ENCODE data around the gene TOMM20.
"Not testable (repeated sequence)": the region's sequence is repeated elsewhere in the genome, so short reads cannot be mapped to it uniquely, and the experiment has no call there.

TOMM20 gene

DNA sequence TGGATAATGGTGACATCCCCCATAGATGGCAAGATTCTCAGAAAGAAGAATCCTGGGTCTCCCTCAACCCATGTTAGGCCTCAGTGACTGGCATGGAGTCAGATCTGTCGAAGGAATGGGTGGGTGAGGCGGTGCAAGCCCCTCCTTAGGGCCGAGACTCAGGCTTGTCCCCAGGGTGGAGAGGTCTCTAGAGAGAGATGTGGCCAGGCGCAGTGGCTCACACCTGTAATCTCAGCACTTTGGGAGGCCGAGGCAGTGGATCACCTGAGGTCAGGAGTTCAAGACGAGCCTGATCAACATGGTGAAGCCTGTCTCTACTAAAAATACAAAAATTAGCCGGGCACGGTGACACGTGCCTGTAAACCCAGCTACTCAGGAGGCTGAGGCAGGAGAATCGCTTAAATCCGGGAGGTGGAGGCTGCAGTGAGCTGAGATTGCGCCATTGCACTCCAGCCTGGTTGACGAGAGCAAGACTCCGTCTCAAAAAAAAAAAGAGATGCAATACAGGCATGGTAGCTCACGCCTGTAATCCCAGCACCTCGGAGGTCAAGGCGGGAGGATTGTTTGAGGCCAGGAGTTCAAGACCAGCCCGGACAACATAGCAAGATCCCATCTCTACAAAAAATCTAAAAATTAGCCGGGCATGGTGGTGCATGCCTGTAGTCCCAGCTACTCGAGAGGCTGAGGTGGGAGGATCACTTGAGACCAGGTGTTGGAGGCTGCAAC lies 37.2 kb downstream of the TOMM20 start:
- H3K27ac ChIP-seq (ENCODE audit: low read depth, low read length); H3K36me3 ChIP-seq (ENCODE audit: control insufficient read depth, insufficient read depth, low read length); H3K9me3 ChIP-seq (ENCODE audit: control insufficient read depth, insufficient read depth, low read length); H3K27me3 ChIP-seq (ENCODE audit: control insufficient read depth, insufficient read depth, low read length); H3K9ac ChIP-seq (ENCODE audit: low read depth, low read length); H3K4me3 ChIP-seq (ENCODE audit: low read depth, low read length): not testable (repeated sequence)
- peaks cover 29% of the 10 kb centered on the region for H3K4me1 ChIP-seq (ENCODE audit: control insufficient read depth, insufficient read depth, low read length)

GRCh38 chr1:235090406-235091069 lies 38.1 kb downstream of the TOMM20 start:
- Histone ChIP-seq H3K4me1 (ENCODE audit: control insufficient read depth, insufficient read depth, low read length) (peaks cover 25% of the 10 kb centered on the region), H3K9ac (ENCODE audit: low read depth, low read length) (0 out of 2 replicates have a peak overlapping the region, but pooled peaks have one; percentile 5), H3K36me3 (ENCODE audit: control insufficient read depth, insufficient read depth, low read length) (no peaks in the 10 kb centered on the region), H3K9me3 (ENCODE audit: control insufficient read depth, insufficient read depth, low read length) (no peaks in the 10 kb centered on the region), H3K27ac (ENCODE audit: low read depth, low read length) (peak overlapping the region; percentile 81), H3K27me3 (ENCODE audit: control insufficient read depth, insufficient read depth, low read length) (no peaks in the 10 kb centered on the region), H3K4me3 (ENCODE audit: low read depth, low read length) (no peak overlapping the region)

- H3K27ac ChIP-seq (ENCODE audit: low read depth, low read length), result no peak overlapping the region
- no peak overlapping the region for H3K9ac ChIP-seq (ENCODE audit: low read depth, low read length)
- H3K4me3 ChIP-seq (ENCODE audit: low read depth, low read length), result no peak overlapping the region
- H3K36me3 ChIP-seq (ENCODE audit: control insufficient read depth, insufficient read depth, low read length), result no peaks in the 10 kb centered on the region
- no peaks in the 10 kb centered on the region for H3K9me3 ChIP-seq (ENCODE audit: control insufficient read depth, insufficient read depth, low read length)
- H3K27me3 ChIP-seq (ENCODE audit: control insufficient read depth, insufficient read depth, low read length), result no peaks in the 10 kb centered on the region
- H3K4me1 ChIP-seq (ENCODE audit: control insufficient read depth, insufficient read depth, low read length), result peaks cover 30% of the 10 kb centered on the region
Observed at GRCh38 chr1:235088907-235089306, 39.7 kb downstream of the TOMM20 start.

DNA sequence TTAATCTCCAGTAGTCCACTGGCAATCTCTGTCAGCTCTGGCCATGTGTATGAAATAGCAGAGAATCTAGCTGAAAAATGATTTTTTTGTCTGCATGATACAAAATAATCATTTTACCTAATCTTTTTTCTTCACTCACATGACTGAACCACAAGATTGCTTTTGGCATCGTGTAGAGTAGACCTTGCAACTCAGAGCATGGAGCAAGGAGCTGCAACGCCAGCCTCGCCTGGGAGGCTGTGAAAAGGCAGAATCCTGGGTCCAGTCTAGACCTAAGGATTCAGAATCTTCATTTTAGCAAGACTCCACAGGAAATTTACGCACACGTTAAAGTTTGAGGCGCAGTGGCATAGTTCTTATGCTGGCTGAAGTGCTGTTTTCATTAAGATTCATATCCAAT lies 40.2 kb downstream of the TOMM20 start:
- no peaks in the 10 kb centered on the region for H3K36me3 ChIP-seq (ENCODE audit: control insufficient read depth, insufficient read depth, low read length)
- no peak overlapping the region for H3K4me3 ChIP-seq (ENCODE audit: low read depth, low read length)
- H3K4me1 ChIP-seq (ENCODE audit: control insufficient read depth, insufficient read depth, low read length), result peaks cover 29% of the 10 kb centered on the region
- no peak overlapping the region for H3K9ac ChIP-seq (ENCODE audit: low read depth, low read length)
- H3K27ac ChIP-seq (ENCODE audit: low read depth, low read length), result no peak overlapping the region
- H3K27me3 ChIP-seq (ENCODE audit: control insufficient read depth, insufficient read depth, low read length), result no peaks in the 10 kb centered on the region
- H3K9me3 ChIP-seq (ENCODE audit: control insufficient read depth, insufficient read depth, low read length), result no peaks in the 10 kb centered on the region

GRCh38 chr1:235087906-235088305 lies 40.7 kb downstream of the TOMM20 start:
- Histone ChIP-seq H3K36me3 (ENCODE audit: control insufficient read depth, insufficient read depth, low read length) (no peaks in the 10 kb centered on the region), H3K27ac (ENCODE audit: low read depth, low read length) (no peak overlapping the region), H3K4me3 (ENCODE audit: low read depth, low read length) (no peak overlapping the region)

DNA sequence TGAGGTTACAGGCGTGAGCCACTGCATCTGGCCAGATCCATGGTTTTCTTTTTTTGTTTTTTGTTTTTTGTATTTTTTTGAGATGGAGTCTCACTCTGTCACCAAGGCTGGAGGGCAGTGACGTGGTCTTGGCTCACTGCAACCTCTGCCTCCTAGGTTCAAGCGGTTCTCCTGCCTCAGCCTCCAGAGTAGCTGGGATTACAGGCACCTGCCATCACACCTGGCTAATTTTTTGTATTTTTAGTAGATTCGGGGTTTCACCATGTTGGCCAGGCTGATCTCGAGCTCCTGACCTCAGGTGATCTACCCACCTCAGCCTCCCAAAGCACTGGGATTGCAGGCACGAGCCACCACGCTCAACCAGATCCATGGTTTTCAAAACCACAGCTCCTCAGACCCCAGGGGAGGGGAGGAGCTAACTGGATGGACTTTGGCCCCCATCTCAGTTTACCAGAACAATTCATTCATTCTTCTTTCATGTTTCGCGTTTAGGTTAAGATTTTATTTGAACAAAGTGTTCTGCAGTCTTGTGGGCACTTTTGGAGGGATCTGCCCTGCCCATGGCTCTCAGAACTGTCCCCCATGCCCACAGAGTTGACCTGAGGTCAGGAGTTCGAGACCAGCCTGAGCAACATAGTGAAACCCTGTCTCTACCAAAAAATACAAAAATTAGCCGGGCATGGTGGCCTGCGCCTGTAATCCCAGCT lies 43.1 kb downstream of the TOMM20 start:
- not testable (repeated sequence) for H3K27ac ChIP-seq (ENCODE audit: low read depth, low read length); H3K4me3 ChIP-seq (ENCODE audit: low read depth, low read length); H3K36me3 ChIP-seq (ENCODE audit: control insufficient read depth, insufficient read depth, low read length); H3K9ac ChIP-seq (ENCODE audit: low read depth, low read length); H3K27me3 ChIP-seq (ENCODE audit: control insufficient read depth, insufficient read depth, low read length); H3K9me3 ChIP-seq (ENCODE audit: control insufficient read depth, insufficient read depth, low read length)
- peaks cover 23% of the 10 kb centered on the region for H3K4me1 ChIP-seq (ENCODE audit: control insufficient read depth, insufficient read depth, low read length)

More at GRCh38 chr1:235087906-235088305, 40.7 kb downstream of the TOMM20 start:
- peaks cover 30% of the 10 kb centered on the region for H3K4me1 ChIP-seq (ENCODE audit: control insufficient read depth, insufficient read depth, low read length)
- H3K9ac ChIP-seq (ENCODE audit: low read depth, low read length), result no peak overlapping the region
- no peaks in the 10 kb centered on the region for H3K9me3 ChIP-seq (ENCODE audit: control insufficient read depth, insufficient read depth, low read length)
- no peaks in the 10 kb centered on the region for H3K27me3 ChIP-seq (ENCODE audit: control insufficient read depth, insufficient read depth, low read length)

DNA sequence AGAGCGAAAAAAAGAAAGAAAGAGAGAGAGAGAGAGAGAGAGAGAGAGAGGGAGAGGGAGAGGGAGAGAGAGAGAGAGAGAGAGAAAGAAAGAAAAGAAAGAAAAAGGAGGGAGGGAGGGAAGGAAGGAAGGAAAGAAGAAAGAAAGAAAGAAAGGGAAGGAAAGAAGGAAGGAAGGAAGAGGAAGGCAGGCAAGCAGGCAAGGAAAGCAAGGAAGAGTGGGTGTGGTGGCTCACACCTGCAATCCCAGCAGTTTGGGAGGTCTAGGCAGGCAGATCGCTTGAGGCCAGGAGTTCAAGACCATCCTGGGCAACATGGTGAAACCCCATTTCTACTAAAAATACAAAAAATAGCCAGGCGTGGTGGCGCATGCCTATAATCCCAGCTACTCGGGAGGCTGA lies 47.8 kb downstream of the TOMM20 start:
- H3K9me3 ChIP-seq (ENCODE audit: control insufficient read depth, insufficient read depth, low read length); H3K9ac ChIP-seq (ENCODE audit: low read depth, low read length): not testable (repeated sequence)

DNA sequence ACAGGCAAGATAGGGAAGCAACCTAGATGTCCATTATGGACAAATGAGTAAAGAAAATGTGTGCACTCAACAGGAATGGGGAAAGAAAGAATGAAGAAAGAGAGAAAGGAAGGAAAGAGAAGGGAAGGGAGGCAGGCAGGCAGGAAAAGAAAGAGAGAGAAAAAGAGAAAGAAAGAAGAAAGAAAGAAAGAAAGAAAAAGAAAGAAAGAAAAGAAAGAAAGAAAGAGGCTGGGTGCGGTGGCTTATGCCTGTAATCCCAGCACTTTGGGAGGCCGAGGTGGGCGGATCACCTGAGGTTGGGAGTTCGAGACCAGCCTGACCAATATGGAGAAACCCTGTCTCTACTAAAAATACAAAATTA lies 48.4 kb downstream of the TOMM20 start:
- H3K4me1 ChIP-seq (ENCODE audit: control insufficient read depth, insufficient read depth, low read length), result peaks cover 19% of the 10 kb centered on the region
- not testable (repeated sequence) for H3K27ac ChIP-seq (ENCODE audit: low read depth, low read length); H3K27me3 ChIP-seq (ENCODE audit: control insufficient read depth, insufficient read depth, low read length); H3K9ac ChIP-seq (ENCODE audit: low read depth, low read length); H3K36me3 ChIP-seq (ENCODE audit: control insufficient read depth, insufficient read depth, low read length); H3K4me3 ChIP-seq (ENCODE audit: low read depth, low read length); H3K9me3 ChIP-seq (ENCODE audit: control insufficient read depth, insufficient read depth, low read length)

More for the DNA sequence above, 47.8 kb downstream of the TOMM20 start:
- not testable (repeated sequence) for H3K4me3 ChIP-seq (ENCODE audit: low read depth, low read length); H3K36me3 ChIP-seq (ENCODE audit: control insufficient read depth, insufficient read depth, low read length); H3K27me3 ChIP-seq (ENCODE audit: control insufficient read depth, insufficient read depth, low read length); H3K27ac ChIP-seq (ENCODE audit: low read depth, low read length)
- peaks cover 19% of the 10 kb centered on the region for H3K4me1 ChIP-seq (ENCODE audit: control insufficient read depth, insufficient read depth, low read length)

DNA sequence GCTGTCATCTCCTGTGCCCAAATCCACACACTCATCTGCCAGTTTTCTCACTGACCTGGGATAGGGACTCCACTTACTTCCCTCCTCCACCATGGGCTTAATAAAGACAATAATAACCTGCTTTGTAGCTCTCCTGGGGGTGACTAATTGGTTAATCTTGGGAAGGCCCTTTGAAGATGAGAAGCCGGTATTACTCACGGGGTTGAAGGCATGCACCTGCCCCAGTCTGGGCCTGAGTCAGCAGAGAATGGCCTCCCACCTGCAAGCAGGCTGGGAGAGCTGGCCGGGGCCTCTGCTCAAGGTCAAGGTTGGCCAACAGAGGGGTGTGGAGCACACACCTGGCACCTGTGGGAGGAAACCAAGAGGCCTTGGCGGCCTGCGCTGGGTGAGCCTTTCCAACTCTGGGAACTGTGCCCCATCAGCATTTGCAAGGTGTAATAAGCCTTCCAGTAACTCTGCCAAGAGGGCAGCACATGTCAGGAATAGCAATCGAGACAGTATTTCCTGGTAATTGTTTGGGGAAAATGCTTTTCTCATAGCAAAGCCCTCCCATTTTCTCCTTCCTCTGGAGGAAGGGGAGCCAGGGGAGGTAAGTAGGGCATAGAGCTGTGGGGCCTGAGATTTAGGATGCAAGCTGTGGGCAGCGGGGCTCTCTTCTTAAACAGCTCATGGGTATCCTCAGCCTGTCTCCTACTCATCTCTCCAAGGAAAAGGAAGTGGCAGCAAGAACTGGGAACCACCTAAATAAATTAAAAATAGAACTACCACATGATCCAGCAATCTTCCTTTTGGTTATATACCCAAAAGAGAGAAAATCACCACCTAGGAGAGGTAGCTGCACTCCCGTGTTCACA lies 49.0 kb downstream of the TOMM20 start:
- H3K4me1 ChIP-seq (ENCODE audit: control insufficient read depth, insufficient read depth, low read length), result peaks cover 22% of the 10 kb centered on the region
- no peaks in the 10 kb centered on the region for H3K36me3 ChIP-seq (ENCODE audit: control insufficient read depth, insufficient read depth, low read length)
- no peaks in the 10 kb centered on the region for H3K27me3 ChIP-seq (ENCODE audit: control insufficient read depth, insufficient read depth, low read length)
- H3K4me3 ChIP-seq (ENCODE audit: low read depth, low read length), result no peak overlapping the region
- H3K9ac ChIP-seq (ENCODE audit: low read depth, low read length), result no peak overlapping the region
- H3K27ac ChIP-seq (ENCODE audit: low read depth, low read length), result peak overlapping the region; percentile 47
- no peaks in the 10 kb centered on the region; the same call in 1 of the 2 replicates for H3K9me3 ChIP-seq (ENCODE audit: control insufficient read depth, insufficient read depth, low read length)

GRCh38 chr1:235078480-235079381 lies 49.9 kb downstream of the TOMM20 start:
- no peaks in the 10 kb centered on the region; the same call in 1 of the 2 replicates for H3K9me3 ChIP-seq (ENCODE audit: control insufficient read depth, insufficient read depth, low read length)
- H3K4me1 ChIP-seq (ENCODE audit: control insufficient read depth, insufficient read depth, low read length), result peaks cover 22% of the 10 kb centered on the region
- H3K9ac ChIP-seq (ENCODE audit: low read depth, low read length), result no peak overlapping the region
- no peak overlapping the region for H3K4me3 ChIP-seq (ENCODE audit: low read depth, low read length)
- H3K36me3 ChIP-seq (ENCODE audit: control insufficient read depth, insufficient read depth, low read length), result no peaks in the 10 kb centered on the region
- no peaks in the 10 kb centered on the region for H3K27me3 ChIP-seq (ENCODE audit: control insufficient read depth, insufficient read depth, low read length)
- H3K27ac ChIP-seq (ENCODE audit: low read depth, low read length), result peak overlapping the region; percentile 26
